Suprapubic skin (tissue), 4 donors: ENCODE measurements around the gene B4GALT5. TPM values are rescaled to one million over a fixed set of nuclear protein-coding genes. Genes with fewer than 3 reads are reported as not detected.
"Not testable (repeated sequence)": the region's sequence is repeated elsewhere in the genome, so short reads cannot be mapped to it uniquely, and the experiment has no call there.

ENCODE experiments used
- DNase-seq, 2 donors: peaks; one replicate each; pipeline ENCODE4 v3.0.0-alpha.2; 2019; ENCODE audit warnings: low spot score in 2 of 2
- H3K27ac ChIP-seq: fragments of 200-600 bp; sonication (generic); one replicate; pipeline ENCODE4 v1.5.1; 2019
- H3K27me3 ChIP-seq: fragments of 200-600 bp; sonication (generic); one replicate; pipeline ENCODE4 v1.5.1; 2019
- H3K36me3 ChIP-seq: fragments of 200-600 bp; sonication (generic); one replicate; pipeline ENCODE4 v1.5.1; 2019
- H3K4me1 ChIP-seq: fragments of 200-600 bp; sonication (generic); one replicate; pipeline ENCODE4 v1.5.1; 2019
- H3K4me3 ChIP-seq: fragments of 200-600 bp; sonication (generic); one replicate; pipeline ENCODE4 v1.5.1; 2019; ENCODE audit warnings: mild to moderate bottlenecking
- H3K9me3 ChIP-seq: fragments of 200-600 bp; sonication (generic); one replicate; pipeline ENCODE4 v1.5.1; 2019
- CTCF ChIP-seq, 2 donors: fragments of 200-600 bp in 1 of 2; fragments of 450-650 bp in 1 of 2; sonication (generic) in 1 of 2; IDR thresholded peaks; one replicate each; pipeline ENCODE4 v1.5.1; 2016 to 2019; ENCODE audit warnings: antibody characterized with exemption in 2 of 2, mild to moderate bottlenecking in 1 of 2, moderate library complexity in 1 of 2
- EP300 ChIP-seq: sonication (generic); formaldehyde crosslinking; IDR thresholded peaks from one replicate; pipeline ENCODE4 v1.6.1; 2017; ENCODE audit warnings: antibody characterized with exemption
- POLR2A ChIP-seq, 2 donors: fragments of 450-650 bp; IDR thresholded peaks; one replicate each; pipeline ENCODE4 v1.6.1; 2017; ENCODE audit warnings: antibody characterized with exemption in 2 of 2, mild to moderate bottlenecking in 2 of 2, moderate library complexity in 2 of 2
- POLR2AphosphoS5 ChIP-seq, 3 donors: sonication (generic); formaldehyde crosslinking; IDR thresholded peaks; one replicate each; pipeline ENCODE4 v1.6.1; 2017; ENCODE audit warnings: antibody characterized with exemption in 3 of 3
- WGBS: methylation state at CpG from one replicate; pipeline ENCODE4 v1.1.5; 2018; 5-methylcytosine and 5-hydroxymethylcytosine counted together
- total RNA-seq, 4 donors: library from RNA; depleted of rRNA; stranded (reverse); fragments of >200 nt; gene quantifications; one replicate each; pipeline ENCODE4 v1.1.0, GENCODE V29; 2016

B4GALT5 gene
- total RNA-seq, 4 donors from 2014 or later, result 8.8 to 12.7 (median 10.1) TPM

GRCh38 chr20:49614338-49615050 lies 99.2 kb downstream of the B4GALT5 start:
- WGBS, result 80% methylated on average over 13 of the region's 13 CpGs
- Histone ChIP-seq H3K36me3 (no peaks in the 10 kb centered on the region), H3K27me3 (no peaks in the 10 kb centered on the region), H3K9me3 (no peaks in the 10 kb centered on the region), H3K27ac (no peak overlapping the region), H3K4me1 (peaks cover 9% of the 10 kb centered on the region), H3K4me3 (no peak overlapping the region)
- DNase-seq, result no peak
- TF ChIP-seq POLR2AphosphoS5 (IDR thresholded peaks at IDR 0.05) (no peak), CTCF (IDR thresholded peaks at IDR 0.05) (no peak), POLR2A (IDR thresholded peaks at IDR 0.05) (no peak), EP300 (no peak)

GRCh38 chr20:49612127-49612738 lies 101.4 kb downstream of the B4GALT5 start:
- 81% methylated on average over 5 of the region's 6 CpGs for WGBS
- Histone ChIP-seq H3K27ac (no peak overlapping the region), H3K36me3 (no peaks in the 10 kb centered on the region), H3K9me3 (no peaks in the 10 kb centered on the region), H3K4me3 (no peak overlapping the region), H3K4me1 (peaks cover 15% of the 10 kb centered on the region), H3K27me3 (peaks cover 15% of the 10 kb centered on the region)
- no peak for TF ChIP-seq CTCF (IDR thresholded peaks at IDR 0.05)
- no peak for TF ChIP-seq EP300
- TF ChIP-seq POLR2AphosphoS5 (IDR thresholded peaks at IDR 0.05), result no peak
- no peak for TF ChIP-seq POLR2A (IDR thresholded peaks at IDR 0.05)
- no peak for DNase-seq

- H3K9me3 ChIP-seq, DNase-seq, H3K4me3 ChIP-seq, H3K36me3 ChIP-seq, H3K27ac ChIP-seq: not testable (repeated sequence)
- Histone ChIP-seq H3K27me3 (peaks cover 17% of the 10 kb centered on the region), H3K4me1 (peaks cover 15% of the 10 kb centered on the region)
- 58% methylated on average over 6 of the region's 6 CpGs for WGBS
Measured at GRCh38 chr20:49611539-49612126, 102.0 kb downstream of the B4GALT5 start.

- Histone ChIP-seq H3K27ac (no peak overlapping the region), H3K36me3 (no peaks in the 10 kb centered on the region), H3K9me3 (no peaks in the 10 kb centered on the region), H3K27me3 (peaks cover 17% of the 10 kb centered on the region), H3K4me1 (peaks cover 16% of the 10 kb centered on the region), H3K4me3 (no peak overlapping the region)
- peak in 1 of 2 donors; percentile 86 for DNase-seq
- 23% methylated on average over 26 of the region's 48 CpGs for WGBS
- TF ChIP-seq CTCF (IDR thresholded peaks at IDR 0.05), result peak; percentile 99
- TF ChIP-seq POLR2AphosphoS5 (IDR thresholded peaks at IDR 0.05), result peak in 1 of 3 donors; percentile 25
- TF ChIP-seq EP300, result no peak
Measured at GRCh38 chr20:49610691-49611538, 102.8 kb downstream of the B4GALT5 start.

- H3K4me3 ChIP-seq, result no peak overlapping the region
- DNase-seq, result peak in 1 of 2 donors; percentile 76
- peaks cover 30% of the 10 kb centered on the region for H3K4me1 ChIP-seq
- H3K27me3 ChIP-seq, result peaks cover 17% of the 10 kb centered on the region
- no peak for TF ChIP-seq POLR2A (IDR thresholded peaks at IDR 0.05)
- TF ChIP-seq CTCF (IDR thresholded peaks at IDR 0.05), result peak; percentile 90 to 91
- 15% methylated on average over 9 of the region's 17 CpGs for WGBS
- H3K27ac ChIP-seq, result no peak overlapping the region
- no peaks in the 10 kb centered on the region for H3K36me3 ChIP-seq
- H3K9me3 ChIP-seq, result no peaks in the 10 kb centered on the region
Measured at GRCh38 chr20:49608752-49609670, 104.7 kb downstream of the B4GALT5 start.
